ENCODE data around the gene SPEF1.

DNA sequence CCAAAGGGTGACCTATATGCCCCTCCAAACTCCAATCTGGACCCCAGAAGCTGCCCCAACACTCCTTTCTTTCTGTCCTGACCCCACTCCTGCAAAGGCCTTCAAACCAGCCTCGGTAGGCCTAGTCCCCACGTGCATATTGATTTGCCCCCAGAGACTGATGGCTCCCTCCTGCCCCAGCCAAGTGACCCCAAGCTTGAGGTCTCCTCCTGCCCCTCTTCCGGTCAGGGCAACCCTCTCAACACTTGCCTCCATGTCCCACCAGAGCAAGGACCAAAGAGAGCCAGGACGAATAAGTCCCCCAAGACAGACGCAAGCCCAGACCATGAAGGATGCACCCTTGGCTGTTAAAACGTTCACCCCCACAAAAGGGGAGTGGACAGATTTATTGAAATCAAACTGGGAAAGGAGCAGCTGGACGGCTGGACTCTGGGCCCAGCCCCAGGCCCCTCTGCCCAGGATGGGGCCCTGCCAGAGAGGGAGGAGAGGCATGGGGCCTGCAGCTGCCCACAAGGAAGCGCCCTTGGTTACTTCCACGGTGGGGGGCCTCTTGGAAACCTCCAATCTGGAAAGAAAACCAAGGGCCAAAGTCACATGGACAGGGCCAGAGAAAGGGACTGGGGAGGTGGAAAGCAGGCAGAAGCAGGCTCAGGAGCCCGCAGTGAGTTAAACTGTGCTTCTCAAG lies 2.4 kb upstream of the SPEF1 start:
- TF ChIP-seq ZNF274 (IDR thresholded peaks at IDR 0.05; ENCODE audit: low read depth, low read length) (no peak), YY1 (IDR thresholded peaks at IDR 0.05; ENCODE audit: insufficient read depth, insufficient read length) (no peak), SUZ12 (IDR thresholded peaks at IDR 0.05; ENCODE audit: extremely low read depth, insufficient read depth, insufficient read length) (no peak)

Measured in NT2/D1 (cell line).